ENCODE results near the gene ADAMTS16. TPM values are rescaled to one million over a fixed set of nuclear protein-coding genes. Genes with fewer than 3 reads are reported as not detected.

Gene ADAMTS16
- total and polyA plus RNA-seq, 10 donors = not detected

- intact Hi-C loops (cut with DNase I; ENCODE audit: low total_unique reads) = no loop called here
- Histone ChIP-seq H3K4me3 (no peak overlapping the region), H3K27ac (no peak overlapping the region), H3K4me1 (no peaks in the 10 kb centered on the region), H3K36me3 (no peaks in the 10 kb centered on the region), H3K27me3 (replicated peaks in 1 of 7) (no peaks in the 10 kb centered on the region), H3K9me3 (peaks cover 0 to 13% (median 3%) of the 10 kb centered on the region in 8 donors)
- TF ChIP-seq, protein P1, sequence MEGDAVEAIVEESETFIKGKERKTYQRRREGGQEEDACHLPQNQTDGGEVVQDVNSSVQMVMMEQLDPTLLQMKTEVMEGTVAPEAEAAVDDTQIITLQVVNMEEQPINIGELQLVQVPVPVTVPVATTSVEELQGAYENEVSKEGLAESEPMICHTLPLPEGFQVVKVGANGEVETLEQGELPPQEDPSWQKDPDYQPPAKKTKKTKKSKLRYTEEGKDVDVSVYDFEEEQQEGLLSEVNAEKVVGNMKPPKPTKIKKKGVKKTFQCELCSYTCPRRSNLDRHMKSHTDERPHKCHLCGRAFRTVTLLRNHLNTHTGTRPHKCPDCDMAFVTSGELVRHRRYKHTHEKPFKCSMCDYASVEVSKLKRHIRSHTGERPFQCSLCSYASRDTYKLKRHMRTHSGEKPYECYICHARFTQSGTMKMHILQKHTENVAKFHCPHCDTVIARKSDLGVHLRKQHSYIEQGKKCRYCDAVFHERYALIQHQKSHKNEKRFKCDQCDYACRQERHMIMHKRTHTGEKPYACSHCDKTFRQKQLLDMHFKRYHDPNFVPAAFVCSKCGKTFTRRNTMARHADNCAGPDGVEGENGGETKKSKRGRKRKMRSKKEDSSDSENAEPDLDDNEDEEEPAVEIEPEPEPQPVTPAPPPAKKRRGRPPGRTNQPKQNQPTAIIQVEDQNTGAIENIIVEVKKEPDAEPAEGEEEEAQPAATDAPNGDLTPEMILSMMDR (IDR thresholded peaks at IDR 0.05 in 8 of 11, conservative IDR thresholded peaks at IDR 0.05 in 3 of 11) = no peak
- TF ChIP-seq POLR2AphosphoS5 (IDR thresholded peaks at IDR 0.05) (no peak), POLR2A (IDR thresholded peaks at IDR 0.05) (no peak)
- 45 to 81% (median 59%) methylated on average over 2 of the region's 2 CpGs for WGBS, 5 donors
- DNase-seq = no peak
Measured at GRCh38 chr5:5101676-5102075, 38.5 kb upstream of the ADAMTS16 start.

DNA sequence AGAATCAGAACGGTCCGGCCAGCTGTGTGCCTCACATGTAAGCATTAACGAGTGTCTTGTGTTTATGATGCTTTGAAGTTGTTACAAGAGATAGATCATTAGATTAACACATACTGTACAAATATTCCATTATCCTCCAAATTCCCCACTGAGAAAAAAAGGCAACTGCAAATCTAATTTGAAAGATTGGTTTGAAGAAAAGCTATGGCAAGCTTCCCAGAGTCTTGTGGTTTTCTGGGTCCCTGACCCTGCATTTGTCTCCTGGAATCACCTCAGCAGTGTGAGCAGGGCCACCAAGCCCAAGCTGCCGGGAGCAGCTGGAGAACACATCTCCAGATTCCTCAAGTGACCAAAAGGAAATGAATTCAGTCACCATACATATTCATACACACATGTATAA, 36.9 kb upstream of the ADAMTS16 start:
- intact Hi-C loops (cut with DNase I; ENCODE audit: low total_unique reads) = no loop called here
- TF ChIP-seq POLR2A (IDR thresholded peaks at IDR 0.05) (no peak), POLR2AphosphoS5 (IDR thresholded peaks at IDR 0.05) (no peak)
- TF ChIP-seq, protein P1 (IDR thresholded peaks at IDR 0.05 in 8 of 11, conservative IDR thresholded peaks at IDR 0.05 in 3 of 11) = no peak
- WGBS, 5 donors = 52 to 80% (median 74%) methylated on average over 4 of the region's 4 CpGs
- Histone ChIP-seq H3K27ac (no peak overlapping the region), H3K9me3 (peaks cover 0 to 13% (median 3%) of the 10 kb centered on the region in 8 donors), H3K36me3 (no peaks in the 10 kb centered on the region), H3K27me3 (replicated peaks in 1 of 7) (no peaks in the 10 kb centered on the region), H3K4me1 (no peaks in the 10 kb centered on the region), H3K4me3 (no peak overlapping the region)
- no peak for DNase-seq

GRCh38 chr5:5104550-5104949, 35.6 kb upstream of the ADAMTS16 start:
- 38 to 71% (median 56%) methylated on average over 1 of the region's 1 CpG for WGBS, 5 donors
- peaks cover 0 to 13% (median 3%) of the 10 kb centered on the region in 8 donors for H3K9me3 ChIP-seq
- no peak overlapping the region for H3K4me3 ChIP-seq
- intact Hi-C loops (cut with DNase I; ENCODE audit: low total_unique reads) = no loop called here
- no peak for DNase-seq
- H3K4me1 ChIP-seq = no peaks in the 10 kb centered on the region
- TF ChIP-seq POLR2A (IDR thresholded peaks at IDR 0.05) = no peak
- no peak for TF ChIP-seq POLR2AphosphoS5 (IDR thresholded peaks at IDR 0.05)
- TF ChIP-seq, protein P1 (IDR thresholded peaks at IDR 0.05 in 8 of 11, conservative IDR thresholded peaks at IDR 0.05 in 3 of 11) = no peak
- H3K27me3 ChIP-seq (replicated peaks in 1 of 7) = no peaks in the 10 kb centered on the region
- H3K27ac ChIP-seq = no peak overlapping the region
- H3K36me3 ChIP-seq = no peaks in the 10 kb centered on the region

DNA sequence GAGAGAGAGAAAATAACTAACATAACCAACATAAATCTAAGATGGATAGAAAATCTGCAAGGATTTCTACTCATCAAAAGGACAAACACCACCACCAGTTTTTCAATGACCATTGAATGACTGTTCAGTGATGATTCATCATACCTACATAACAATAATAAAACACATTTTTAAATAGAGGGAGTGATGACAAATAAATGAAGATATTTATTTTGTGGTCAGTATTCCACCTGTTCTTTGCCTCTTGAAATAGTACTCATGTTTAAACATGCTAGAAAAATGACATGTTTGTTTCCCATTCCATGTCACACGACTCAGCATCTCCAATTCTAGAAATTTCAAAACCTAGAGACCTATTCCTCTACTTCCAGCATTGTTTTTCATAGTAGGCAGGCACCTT, 34.6 kb upstream of the ADAMTS16 start:
- TF ChIP-seq, protein P1 (IDR thresholded peaks at IDR 0.05 in 8 of 11, conservative IDR thresholded peaks at IDR 0.05 in 3 of 11) = no peak
- TF ChIP-seq POLR2A (IDR thresholded peaks at IDR 0.05) = no peak
- TF ChIP-seq POLR2AphosphoS5 (IDR thresholded peaks at IDR 0.05) = no peak
- no peak overlapping the region for H3K4me3 ChIP-seq
- no peaks in the 10 kb centered on the region for H3K4me1 ChIP-seq
- H3K27me3 ChIP-seq (replicated peaks in 1 of 7) = no peaks in the 10 kb centered on the region
- WGBS, 5 donors = 38 to 51% (median 42%) methylated on average over 1 of the region's 1 CpG
- intact Hi-C loops (cut with DNase I; ENCODE audit: low total_unique reads) = no loop called here
- no peak overlapping the region for H3K27ac ChIP-seq
- H3K9me3 ChIP-seq = peaks cover 0 to 10% (median 2%) of the 10 kb centered on the region in 8 donors
- DNase-seq = no peak
- no peaks in the 10 kb centered on the region for H3K36me3 ChIP-seq
